PC-9 (cell line): Measurements from ENCODE around the gene MXRA8.

Experiments used
- CTCF ChIP-seq: fragments of 200-600 bp; sonication (generic); conservative IDR thresholded peaks from 2 replicates; pipeline ENCODE4 v1.6.1; 2017; ENCODE audit warnings: mixed run types, antibody characterized with exemption, mild to moderate bottlenecking, moderate library complexity
- EZH2 ChIP-seq: fragments of 200-600 bp; sonication (generic); IDR thresholded peaks from 2 replicates; pipeline ENCODE4 v1.8.0; 2017; ENCODE audit warnings: antibody characterized with exemption, low read depth

- TF ChIP-seq EZH2: no peak
- no peak for TF ChIP-seq CTCF
Observed at GRCh38 chr1:1313500-1314236, 44.7 kb downstream of the MXRA8 start.
